K562 treated with DMSO at 1 percent for 12 hours (cell line): ENCODE data around the gene TFDP3. TPM values are rescaled to one million over a fixed set of nuclear protein-coding genes. Genes with fewer than 3 reads are reported as not detected.

Experiments used
- total RNA-seq: library from RNA; unstranded; fragments of 300-600 nt; gene quantifications from 2 replicates; pipeline ENCODE4 v1.2.3, GENCODE V29; 2022; ENCODE audit not compliant: insufficient read depth

TFDP3 gene
- total RNA-seq = not detected in 2 replicates

GRCh38 chrX:133218329-133218728 lies at the start of gene TFDP3:
Gene TFDP3 (minus strand): TSS chrX:133218354. CDS start chrX:133218259, 95 bp downstream.

Other genes starting within 250 kb of the TFDP3 start
- 0.21 TPM in 1 of 2 replicates, not detected in the other for gene USP26, start 121.2 kb downstream of the TFDP3 start, total RNA-seq
- gene GPC4, start 197.1 kb upstream of the TFDP3 start, total RNA-seq = not detected in 2 replicates